SK-N-SH treated with all-trans-retinoic acid at 6 μM for 48 hours (cell line): ENCODE results near the gene AVL9.

ENCODE experiments used
- ATAC-seq: fragments of 200-7000 bp; cut with Tn5 transposase; 3 replicates; pipeline ENCODE4 v1.9.1; 2020; ENCODE audit warnings: mild to moderate bottlenecking, moderate library complexity
- CSDC2 ChIP-seq: fragments of 250-450 bp; sonication (Bioruptor Pico); IDR thresholded peaks from 2 replicates; pipeline ENCODE4 v1.5.0; 2020; ENCODE audit warnings: mild to moderate bottlenecking, moderate library complexity
- ESRRG ChIP-seq: fragments of 250-450 bp; sonication (Bioruptor Pico); IDR thresholded peaks from 2 replicates; pipeline ENCODE4 v1.6.1; 2021; ENCODE audit warnings: mild to moderate bottlenecking
- GLIS3 ChIP-seq: fragments of 250-450 bp; sonication (Bioruptor Pico); IDR thresholded peaks from 2 replicates; pipeline ENCODE4 v1.5.0; 2020; ENCODE audit warnings: mild to moderate bottlenecking, moderate library complexity
- ISL1 ChIP-seq: fragments of 250-450 bp; sonication (Bioruptor Pico); IDR thresholded peaks from 2 replicates; pipeline ENCODE4 v2.1.2; 2022; ENCODE audit warnings: mild to moderate bottlenecking, moderate library complexity
- OSR1 ChIP-seq: fragments of 250-450 bp; sonication (Bioruptor Pico); IDR thresholded peaks from 2 replicates; pipeline ENCODE4 v1.8.0; 2022; ENCODE audit warnings: moderate library complexity, mild to moderate bottlenecking, inconsistent platforms
- PATZ1 ChIP-seq: fragments of 250-450 bp; sonication (Bioruptor Pico); IDR thresholded peaks from 2 replicates; pipeline ENCODE4 v1.8.0; 2020; ENCODE audit warnings: mild to moderate bottlenecking, moderate library complexity, borderline replicate concordance
- POU6F1 ChIP-seq: fragments of 250-450 bp; sonication (Bioruptor Pico); IDR thresholded peaks from 2 replicates; pipeline ENCODE4 v1.8.0; 2021; ENCODE audit warnings: low read depth, mild to moderate bottlenecking, moderate library complexity, borderline replicate concordance
- PPARA ChIP-seq: fragments of 250-450 bp; sonication (Bioruptor Pico); IDR thresholded peaks from 2 replicates; pipeline ENCODE4 v1.5.0; 2020; ENCODE audit warnings: mild to moderate bottlenecking, borderline replicate concordance
- SNAI2 ChIP-seq: fragments of 250-450 bp; sonication (Bioruptor Pico); IDR thresholded peaks from 2 replicates; pipeline ENCODE4 v1.5.0; 2020; ENCODE audit warnings: mild to moderate bottlenecking, moderate library complexity
- TCF4 ChIP-seq: fragments of 250-450 bp; sonication (Bioruptor Pico); IDR thresholded peaks from 2 replicates; pipeline ENCODE4 v1.8.0; 2021; ENCODE audit warnings: mild to moderate bottlenecking, moderate library complexity, borderline replicate concordance
- TOX ChIP-seq: fragments of 250-450 bp; sonication (Bioruptor Pico); IDR thresholded peaks from 2 replicates; pipeline ENCODE4 v1.8.0; 2021; ENCODE audit warnings: mild to moderate bottlenecking, moderate library complexity, borderline replicate concordance
- TSHZ2 ChIP-seq: fragments of 250-450 bp; sonication (Bioruptor Pico); IDR thresholded peaks from 2 replicates; pipeline ENCODE4 v1.5.0; 2020; ENCODE audit warnings: mild to moderate bottlenecking, moderate library complexity
- ZC3H10 ChIP-seq: fragments of 250-450 bp; sonication (Bioruptor Pico); IDR thresholded peaks from 2 replicates; pipeline ENCODE4 v1.5.1; 2021; ENCODE audit warnings: mild to moderate bottlenecking, moderate library complexity
- ZFP3 ChIP-seq: fragments of 250-450 bp; sonication (Bioruptor Pico); IDR thresholded peaks from 2 replicates; pipeline ENCODE4 v1.5.0; 2020; ENCODE audit warnings: mild to moderate bottlenecking, moderate library complexity
- ZNF565 ChIP-seq: fragments of 450-650 bp; formaldehyde crosslinking; conservative IDR thresholded peaks from 2 replicates; pipeline ENCODE4 v1.5.0; 2020; ENCODE audit warnings: low read depth, mild to moderate bottlenecking, moderate library complexity
- ZNF70 ChIP-seq: fragments of 450-650 bp; formaldehyde crosslinking; IDR thresholded peaks from 2 replicates; pipeline ENCODE4 v1.5.0; 2020; ENCODE audit warnings: mild to moderate bottlenecking, moderate library complexity
- ZNF8 ChIP-seq: fragments of 450-650 bp; formaldehyde crosslinking; IDR thresholded peaks from 2 replicates; pipeline ENCODE4 v1.5.0; 2020; ENCODE audit warnings: mild to moderate bottlenecking, moderate library complexity
- TF ChIP-seq, protein P1 (sequence below): fragments of 250-450 bp; sonication (Bioruptor Pico); IDR thresholded peaks from 2 replicates; pipeline ENCODE4 v1.5.1; 2021; ENCODE audit warnings: mild to moderate bottlenecking, moderate library complexity
- TF ChIP-seq, protein P2 (sequence below): fragments of 250-450 bp; sonication (Bioruptor Pico); IDR thresholded peaks from 2 replicates; pipeline ENCODE4 v1.5.1; 2020; ENCODE audit warnings: low read depth, mild to moderate bottlenecking, moderate library complexity

The AVL9 gene

DNA sequence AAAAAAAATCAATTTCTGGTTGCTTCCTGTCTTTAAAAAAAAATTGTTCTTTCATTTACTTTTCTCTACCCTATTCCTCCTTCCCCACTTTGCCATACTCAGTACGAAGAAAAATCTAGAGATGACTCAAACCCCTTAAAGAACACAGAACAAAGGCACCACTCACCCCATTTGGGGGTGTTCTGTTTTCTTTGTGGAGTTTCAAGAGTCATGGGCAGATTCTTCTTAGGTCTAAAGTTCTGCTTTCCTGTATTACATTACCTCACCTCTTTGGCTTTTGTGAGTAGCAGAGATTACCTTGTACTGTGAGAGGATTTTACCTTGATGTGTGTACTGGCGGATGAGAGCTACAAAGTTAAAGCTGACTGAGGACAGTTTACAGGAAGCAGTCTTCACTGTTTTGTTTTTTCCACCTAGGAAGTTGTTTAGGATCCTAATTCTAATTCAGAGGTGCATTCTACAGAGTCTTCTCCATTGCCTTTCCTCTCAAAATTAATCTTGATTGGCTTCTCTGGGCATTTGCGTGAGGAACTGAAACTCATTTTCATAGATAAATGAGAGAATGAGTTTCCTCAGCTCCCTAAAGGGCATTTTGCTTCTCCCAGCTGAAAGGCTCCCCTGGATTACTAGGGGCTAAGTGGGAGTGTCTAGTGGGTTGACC is 20.7 kb downstream of the AVL9 start (continued):
- TF ChIP-seq TSHZ2 (no peak), TOX (CRISPR knock-in tag) (no peak), PPARA (no peak), POU6F1 (no peak), ESRRG (no peak), ZNF8 (no peak)
- TF ChIP-seq, protein P1, sequence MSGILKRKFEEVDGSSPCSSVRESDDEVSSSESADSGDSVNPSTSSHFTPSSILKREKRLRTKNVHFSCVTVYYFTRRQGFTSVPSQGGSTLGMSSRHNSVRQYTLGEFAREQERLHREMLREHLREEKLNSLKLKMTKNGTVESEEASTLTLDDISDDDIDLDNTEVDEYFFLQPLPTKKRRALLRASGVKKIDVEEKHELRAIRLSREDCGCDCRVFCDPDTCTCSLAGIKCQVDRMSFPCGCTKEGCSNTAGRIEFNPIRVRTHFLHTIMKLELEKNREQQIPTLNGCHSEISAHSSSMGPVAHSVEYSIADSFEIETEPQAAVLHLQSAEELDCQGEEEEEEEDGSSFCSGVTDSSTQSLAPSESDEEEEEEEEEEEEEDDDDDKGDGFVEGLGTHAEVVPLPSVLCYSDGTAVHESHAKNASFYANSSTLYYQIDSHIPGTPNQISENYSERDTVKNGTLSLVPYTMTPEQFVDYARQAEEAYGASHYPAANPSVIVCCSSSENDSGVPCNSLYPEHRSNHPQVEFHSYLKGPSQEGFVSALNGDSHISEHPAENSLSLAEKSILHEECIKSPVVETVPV (CRISPR knock-in tag): no peak

- TF ChIP-seq SNAI2 (CRISPR knock-in tag): no peak
- TF ChIP-seq ZNF565 (CRISPR knock-in tag): no peak
- TF ChIP-seq TSHZ2: no peak
- TF ChIP-seq ESRRG: no peak
- TF ChIP-seq, protein P2, sequence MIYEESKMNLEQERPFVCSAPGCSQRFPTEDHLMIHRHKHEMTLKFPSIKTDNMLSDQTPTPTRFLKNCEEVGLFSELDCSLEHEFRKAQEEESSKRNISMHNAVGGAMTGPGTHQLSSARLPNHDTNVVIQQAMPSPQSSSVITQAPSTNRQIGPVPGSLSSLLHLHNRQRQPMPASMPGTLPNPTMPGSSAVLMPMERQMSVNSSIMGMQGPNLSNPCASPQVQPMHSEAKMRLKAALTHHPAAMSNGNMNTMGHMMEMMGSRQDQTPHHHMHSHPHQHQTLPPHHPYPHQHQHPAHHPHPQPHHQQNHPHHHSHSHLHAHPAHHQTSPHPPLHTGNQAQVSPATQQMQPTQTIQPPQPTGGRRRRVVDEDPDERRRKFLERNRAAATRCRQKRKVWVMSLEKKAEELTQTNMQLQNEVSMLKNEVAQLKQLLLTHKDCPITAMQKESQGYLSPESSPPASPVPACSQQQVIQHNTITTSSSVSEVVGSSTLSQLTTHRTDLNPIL (CRISPR knock-in tag): no peak
- TF ChIP-seq, protein P1 (CRISPR knock-in tag): no peak
- no peak for TF ChIP-seq POU6F1
- TF ChIP-seq ZFP3: no peak
- TF ChIP-seq OSR1 (CRISPR knock-in tag): no peak
- TF ChIP-seq ZC3H10 (CRISPR knock-in tag): no peak
- TF ChIP-seq ZNF70 (CRISPR knock-in tag): no peak
- no peak for TF ChIP-seq GLIS3 (CRISPR knock-in tag)
- TF ChIP-seq ZNF8: no peak
- no peak for TF ChIP-seq CSDC2 (CRISPR knock-in tag)
- TF ChIP-seq ISL1 (CRISPR knock-in tag): no peak
- TF ChIP-seq PATZ1: no peak
- no peak for TF ChIP-seq PPARA
- no peak for TF ChIP-seq TCF4
- no peak for ATAC-seq
Measured at GRCh38 chr7:32516551-32517100, 21.3 kb downstream of the AVL9 start.
